Testis (tissue), 2 donors: ENCODE measurements around the gene SLC22A8.

ENCODE experiments used
- POLR2A ChIP-seq: fragments of 450-650 bp; IDR thresholded peaks from one replicate; pipeline ENCODE4 v1.6.1; 2017; ENCODE audit warnings: antibody characterized with exemption, mild to moderate bottlenecking, moderate library complexity
- TF ChIP-seq, protein P1 (sequence below), 3 experiments: fragments of 450-650 bp in 2 of 3; fragments of 200-600 bp in 1 of 3; sonication (generic) in 1 of 3; IDR thresholded peaks; one replicate each; pipeline ENCODE4 v1.5.1; 2016 to 2019; ENCODE audit warnings: antibody characterized with exemption in 3 of 3, mild to moderate bottlenecking in 2 of 3, moderate library complexity in 1 of 3

- TF ChIP-seq, protein P1, sequence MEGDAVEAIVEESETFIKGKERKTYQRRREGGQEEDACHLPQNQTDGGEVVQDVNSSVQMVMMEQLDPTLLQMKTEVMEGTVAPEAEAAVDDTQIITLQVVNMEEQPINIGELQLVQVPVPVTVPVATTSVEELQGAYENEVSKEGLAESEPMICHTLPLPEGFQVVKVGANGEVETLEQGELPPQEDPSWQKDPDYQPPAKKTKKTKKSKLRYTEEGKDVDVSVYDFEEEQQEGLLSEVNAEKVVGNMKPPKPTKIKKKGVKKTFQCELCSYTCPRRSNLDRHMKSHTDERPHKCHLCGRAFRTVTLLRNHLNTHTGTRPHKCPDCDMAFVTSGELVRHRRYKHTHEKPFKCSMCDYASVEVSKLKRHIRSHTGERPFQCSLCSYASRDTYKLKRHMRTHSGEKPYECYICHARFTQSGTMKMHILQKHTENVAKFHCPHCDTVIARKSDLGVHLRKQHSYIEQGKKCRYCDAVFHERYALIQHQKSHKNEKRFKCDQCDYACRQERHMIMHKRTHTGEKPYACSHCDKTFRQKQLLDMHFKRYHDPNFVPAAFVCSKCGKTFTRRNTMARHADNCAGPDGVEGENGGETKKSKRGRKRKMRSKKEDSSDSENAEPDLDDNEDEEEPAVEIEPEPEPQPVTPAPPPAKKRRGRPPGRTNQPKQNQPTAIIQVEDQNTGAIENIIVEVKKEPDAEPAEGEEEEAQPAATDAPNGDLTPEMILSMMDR (IDR thresholded peaks at IDR 0.05) = no peak
- TF ChIP-seq POLR2A = no peak
Measured at GRCh38 chr11:62999156-62999555, 16.5 kb downstream of the SLC22A8 start.
